Lung microvascular endothelial cell (primary cell): ENCODE data around the gene POM121L2. TPM values are rescaled to one million over a fixed set of nuclear protein-coding genes. Genes with fewer than 3 reads are reported as not detected.

ENCODE experiments used
- DNase-seq, 2 donors: peaks; one replicate each; pipeline versions ENCODE4 v3.0.0 to v3.0.0-alpha.2; 2010; ENCODE audit warnings: low read depth in 2 of 2
- total RNA-seq: library from RNA; depleted of rRNA; stranded (reverse); fragments of >200 nt; gene quantifications from 2 replicates; pipeline ENCODE4 v1.2.1, GENCODE V29; 2014

The POM121L2 gene
- total RNA-seq, 1 donor from 2014 or later, result not detected

DNA sequence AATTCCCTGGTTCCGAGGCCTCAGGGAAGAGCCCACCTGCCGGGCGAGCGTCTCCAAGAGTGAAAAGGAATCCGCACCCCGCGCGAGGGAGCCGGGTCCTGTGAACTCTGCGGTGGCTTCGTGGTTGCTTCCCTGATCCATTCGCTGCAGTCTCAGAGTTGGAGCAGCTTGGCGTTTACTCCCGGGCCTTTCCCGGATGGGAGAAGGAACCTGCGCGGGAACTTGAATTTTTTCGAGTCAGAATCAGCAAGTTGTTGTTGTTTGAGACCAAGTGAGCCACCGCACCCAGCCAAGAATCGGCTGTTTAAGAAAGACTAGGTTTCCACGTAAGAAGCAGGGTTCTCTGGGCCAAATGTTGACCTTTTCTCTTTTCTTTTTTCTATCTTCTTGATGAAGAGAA, 51.7 kb downstream of the POM121L2 start:
- DNase-seq, result no peak

Other genes starting within 250 kb of the POM121L2 start
- gene PRSS16, start 64.6 kb downstream of the POM121L2 start, total RNA-seq, result 0.22 TPM in 1 of 2 replicates, not detected in the other
- 0.20 and 0.22 TPM in 2 replicates for gene ZNF391, start 76.5 kb upstream of the POM121L2 start, total RNA-seq
- 3.9 and 4.4 TPM in 2 replicates for gene ZNF184, start 160.8 kb upstream of the POM121L2 start, total RNA-seq